Measurements from ENCODE around the gene PHAF1.

Gene PHAF1

DNA sequence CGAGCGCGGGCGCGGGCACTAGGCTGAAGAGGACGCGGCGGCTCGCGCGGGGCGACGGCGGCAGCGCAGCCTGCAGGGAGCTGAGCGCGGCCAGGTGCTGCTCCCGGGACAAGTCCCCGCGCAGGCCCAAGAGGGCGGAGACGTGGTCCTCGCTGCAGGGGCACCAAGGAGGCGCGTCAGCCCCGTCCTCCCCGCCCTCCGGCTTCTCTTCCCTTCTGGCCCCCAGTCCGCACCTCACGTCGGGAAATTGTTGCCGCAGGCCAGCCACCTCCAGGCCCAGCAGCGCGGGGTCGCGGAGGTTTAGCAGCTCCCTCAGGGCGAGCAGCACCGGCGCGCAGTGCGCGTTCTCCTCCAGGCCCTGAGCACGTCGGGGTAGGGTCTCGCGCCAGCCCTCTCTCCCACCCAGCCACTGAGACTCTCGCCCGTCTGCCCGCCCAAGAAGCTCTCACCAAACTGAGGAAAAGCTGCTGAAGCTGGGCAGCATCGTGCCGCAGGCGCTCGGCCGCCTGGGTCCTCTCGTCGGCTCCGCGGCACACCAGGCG is 74.8 kb downstream of the PHAF1 start:
- DNase-seq: no peak

DNA sequence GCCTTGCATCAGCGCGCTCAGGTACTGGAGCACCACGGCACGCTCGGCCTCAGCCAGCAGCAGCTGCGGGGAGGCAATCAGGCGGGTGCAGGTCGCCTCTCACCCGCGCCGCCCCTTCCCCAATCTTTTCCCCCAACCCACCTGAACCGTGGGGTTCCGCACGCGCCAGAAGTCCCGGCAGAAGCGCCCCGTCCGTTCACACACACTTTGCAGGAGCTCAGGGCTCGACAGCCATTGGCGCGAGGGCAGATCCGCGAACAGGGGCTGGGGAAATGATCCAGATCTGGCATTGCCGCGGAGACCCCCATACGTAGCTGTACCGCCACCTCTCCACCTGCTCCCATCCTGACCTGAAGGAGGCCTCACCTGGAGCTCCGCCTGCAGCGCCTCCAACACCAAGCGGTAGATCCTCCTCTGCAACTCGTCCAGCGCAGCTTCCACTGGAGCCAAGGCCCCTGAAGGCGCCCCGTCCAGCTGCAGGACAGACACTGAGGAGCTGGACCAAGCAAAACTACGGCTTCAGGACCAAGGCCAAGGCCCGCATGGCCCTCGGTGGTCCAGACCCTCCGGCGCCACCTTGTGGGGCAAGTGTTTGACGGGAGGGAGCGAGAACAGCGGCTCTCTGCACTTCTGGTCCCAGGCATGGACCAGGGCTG is 75.4 kb downstream of the PHAF1 start:
- DNase-seq: peak; percentile 66

DNA sequence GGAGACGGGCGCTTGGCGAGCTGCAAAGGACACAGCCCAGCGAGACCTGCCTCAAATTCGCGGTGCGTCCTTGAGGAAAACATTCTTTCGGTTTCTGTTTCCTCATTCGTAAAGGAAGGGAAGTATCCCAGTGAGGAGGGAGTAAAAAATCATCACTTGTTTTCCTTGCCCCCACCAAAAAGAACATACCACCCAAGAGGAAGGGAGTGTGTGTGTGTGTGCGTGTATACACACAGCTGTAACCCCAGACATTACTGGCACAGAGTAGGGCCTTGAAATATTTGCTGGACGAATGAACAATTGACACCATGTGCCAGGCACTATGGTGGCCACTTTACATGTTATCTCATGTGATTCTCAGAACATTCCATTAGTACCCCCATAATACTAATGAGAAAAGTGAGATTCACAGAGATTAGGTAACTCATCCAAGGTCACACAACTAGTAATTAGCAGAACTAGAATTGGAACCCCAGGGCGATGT is 76.0 kb downstream of the PHAF1 start:
- no peak for DNase-seq

DNA sequence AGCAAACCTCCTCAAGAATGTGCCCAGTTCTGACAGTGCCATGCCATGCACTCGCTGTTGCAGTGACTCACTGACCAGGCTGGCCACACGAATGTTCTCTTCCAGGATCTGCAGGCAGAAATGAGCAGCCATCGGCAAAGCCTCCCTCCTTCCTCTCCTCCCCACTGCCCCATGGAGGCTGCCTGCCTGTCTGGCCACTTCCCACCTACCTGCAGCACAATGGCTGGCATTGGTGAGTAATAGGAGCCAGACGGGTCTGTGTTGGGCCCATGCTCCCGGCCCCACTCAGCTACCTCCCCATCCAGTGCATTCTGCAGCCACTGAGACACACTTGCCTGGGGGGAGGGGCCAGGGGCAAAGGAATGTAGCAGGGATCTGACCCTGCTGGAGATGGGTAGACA is 76.8 kb downstream of the PHAF1 start:
- no peak for DNase-seq

DNA sequence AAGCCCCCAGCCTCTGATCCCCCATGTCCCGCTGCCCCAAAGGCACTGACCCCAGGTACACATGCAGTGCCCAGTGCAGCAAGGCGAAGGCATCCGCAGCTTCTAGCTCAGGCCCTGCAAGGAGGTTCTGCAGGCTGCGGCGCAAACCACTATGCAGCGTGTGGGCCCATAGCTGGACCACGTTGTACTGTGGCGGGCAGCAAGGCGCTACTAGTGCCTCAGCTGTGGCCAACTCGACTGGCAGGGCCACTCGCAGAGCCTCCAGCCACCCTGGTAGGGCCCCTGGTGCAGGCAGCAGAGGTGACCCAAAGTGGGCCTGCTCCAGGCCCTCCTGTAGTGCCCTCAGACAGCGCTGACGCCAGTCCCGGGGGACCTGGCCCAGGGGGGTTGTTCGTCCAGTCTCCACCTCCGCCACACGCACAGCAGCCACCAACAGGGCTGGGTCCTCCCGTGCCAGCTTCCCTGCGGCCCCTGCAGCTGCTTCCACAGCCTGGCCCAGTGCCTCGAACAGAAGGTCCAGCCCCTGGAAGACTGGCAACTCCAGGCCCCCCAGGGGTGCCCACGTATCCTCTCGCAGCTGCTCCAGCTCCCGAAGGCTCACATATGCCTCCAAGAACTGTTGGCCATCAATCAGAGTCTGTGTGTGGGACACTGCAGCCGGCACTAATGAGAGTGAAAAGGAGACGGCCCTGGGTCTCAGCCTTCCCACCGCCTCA is 77.6 kb downstream of the PHAF1 start:
- DNase-seq: no peak

DNA sequence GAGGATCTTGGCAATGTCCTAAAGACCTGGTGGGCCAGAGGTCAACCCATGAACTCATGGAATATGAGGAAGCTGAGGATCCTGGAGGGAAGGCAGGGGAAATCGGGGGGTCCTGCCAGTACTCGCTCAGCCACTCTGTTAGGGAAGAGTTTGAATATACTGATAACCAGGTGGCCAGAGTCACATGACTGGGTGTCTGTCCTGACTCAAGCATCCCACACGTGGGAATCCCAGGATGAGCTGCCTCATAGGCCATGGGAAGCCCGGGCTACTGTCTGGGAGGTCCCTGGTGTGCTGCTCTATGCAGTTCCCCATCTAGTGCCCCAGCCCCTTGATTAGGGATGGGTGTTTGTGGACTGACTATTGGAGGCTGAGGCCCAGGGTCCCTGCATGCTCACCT is 78.6 kb downstream of the PHAF1 start:
- DNase-seq: no peak

DNA sequence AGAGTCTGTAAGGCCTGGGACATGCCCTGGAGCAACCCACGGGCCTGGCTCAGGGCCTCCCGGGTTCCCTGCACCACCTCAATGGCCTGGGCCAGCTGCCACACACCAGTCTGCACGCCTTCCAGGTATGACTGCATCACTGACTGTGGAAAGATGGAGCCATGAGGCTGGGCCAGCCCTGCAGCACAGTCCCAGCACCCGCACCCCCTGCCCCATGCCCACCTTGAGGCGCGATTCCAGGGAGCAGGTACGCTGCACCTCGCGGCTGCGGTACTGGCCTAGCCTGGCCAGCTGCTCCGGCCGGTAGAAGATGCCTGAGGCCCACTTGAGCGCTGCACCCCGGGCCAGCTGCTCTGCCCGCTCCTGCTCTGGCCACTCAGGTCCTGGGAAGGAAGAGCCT is 79.1 kb downstream of the PHAF1 start:
- DNase-seq: no peak

DNA sequence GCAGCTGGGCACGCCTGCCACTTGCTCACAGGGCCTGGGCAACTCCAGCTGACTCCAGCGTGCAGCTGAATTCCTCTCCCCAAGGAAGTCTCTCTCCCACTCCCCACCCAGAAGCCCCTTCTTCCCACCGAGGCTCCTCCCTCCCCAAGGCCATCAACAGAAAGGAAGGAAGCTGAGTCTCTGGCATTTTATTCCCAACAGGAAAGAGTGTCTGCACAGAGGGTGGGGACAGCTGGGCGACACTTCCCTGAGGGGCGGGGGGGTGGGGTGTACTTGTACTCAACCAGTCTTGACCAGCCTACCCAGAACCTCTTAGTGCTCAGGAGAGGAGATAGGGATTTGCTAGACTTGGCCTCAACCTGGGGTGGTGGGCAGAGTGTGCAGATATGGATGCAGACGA is 80.3 kb downstream of the PHAF1 start, which contains the start of gene EXOC3L1:
Gene EXOC3L1 (minus strand): TSS at position 96 of the 400 bp plus-strand sequence. CDS start 460 bp downstream, outside the sequence.
- DNase-seq: no peak

DNA sequence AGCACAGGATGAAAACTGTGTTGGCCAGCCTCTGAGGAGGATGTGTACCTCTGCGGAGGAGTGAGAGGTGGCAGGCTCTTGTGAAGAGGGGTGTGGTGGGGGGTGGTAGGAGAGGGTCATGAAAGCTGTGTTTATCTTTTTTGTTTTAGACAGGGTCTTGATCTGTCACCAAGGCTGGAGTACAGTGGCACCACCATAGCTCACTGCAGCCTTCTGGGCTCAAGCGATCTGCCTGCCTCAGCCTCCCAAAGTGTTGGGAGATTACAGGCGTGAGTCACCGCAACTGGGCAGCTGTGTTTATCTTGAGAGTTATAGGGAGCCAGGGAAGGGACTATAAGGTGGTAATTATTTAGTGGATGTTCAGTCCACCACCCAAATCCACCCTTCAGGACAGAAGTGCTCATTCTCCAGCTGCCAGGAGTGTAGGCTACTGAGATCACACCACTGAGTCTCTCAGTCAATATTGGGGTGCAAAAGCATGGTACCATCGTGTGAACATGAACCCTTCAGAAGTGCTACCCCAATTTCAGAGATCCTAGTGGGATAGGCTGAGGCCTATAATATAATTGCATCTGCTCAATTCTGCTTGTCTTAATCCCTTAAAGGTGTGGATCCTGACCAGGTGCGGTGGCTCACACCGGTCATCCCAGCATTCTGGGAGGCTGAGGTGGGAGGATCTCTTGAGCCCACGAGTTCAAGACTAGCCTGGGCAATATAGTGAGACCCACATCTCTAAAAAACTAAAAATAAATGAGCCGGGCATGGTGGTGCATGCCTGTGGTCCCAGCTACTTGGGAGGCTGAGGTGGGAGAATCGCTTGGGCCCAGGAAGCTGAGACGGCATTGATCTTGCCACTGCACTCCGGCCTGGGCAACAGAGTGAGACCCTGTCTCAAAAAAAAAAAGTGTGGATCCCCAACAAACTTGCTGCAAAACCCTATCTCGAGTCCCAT is 81.0 kb downstream of the PHAF1 start:
- DNase-seq: no peak

DNA sequence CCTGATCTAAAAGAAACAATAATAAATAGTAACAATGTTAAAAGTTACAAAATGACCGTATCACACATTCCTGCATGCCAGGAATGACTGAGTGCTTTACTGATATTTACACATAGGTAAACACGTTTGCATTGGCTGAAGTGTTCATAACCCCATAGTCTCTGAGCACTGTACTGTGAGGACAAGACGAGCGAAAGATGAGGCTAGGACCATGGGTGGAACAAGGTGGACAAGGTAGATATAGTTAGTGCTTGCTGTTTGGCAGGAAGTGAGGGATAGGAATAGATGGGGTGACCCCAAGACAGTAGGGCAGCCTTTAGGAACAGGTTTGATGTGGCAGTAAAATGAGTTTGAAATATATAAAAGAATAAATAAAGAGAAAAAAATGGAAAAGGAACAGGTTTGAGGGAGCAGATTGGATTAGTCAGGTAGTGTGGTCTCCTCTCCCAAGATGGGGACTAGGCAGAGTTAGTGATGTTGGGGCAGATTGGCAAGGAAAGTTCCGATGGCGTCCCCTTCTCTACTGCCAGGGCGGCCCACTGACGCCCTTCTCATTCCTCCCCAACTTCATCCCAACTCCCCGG is 81.8 kb downstream of the PHAF1 start:
- DNase-seq: no peak

DNA sequence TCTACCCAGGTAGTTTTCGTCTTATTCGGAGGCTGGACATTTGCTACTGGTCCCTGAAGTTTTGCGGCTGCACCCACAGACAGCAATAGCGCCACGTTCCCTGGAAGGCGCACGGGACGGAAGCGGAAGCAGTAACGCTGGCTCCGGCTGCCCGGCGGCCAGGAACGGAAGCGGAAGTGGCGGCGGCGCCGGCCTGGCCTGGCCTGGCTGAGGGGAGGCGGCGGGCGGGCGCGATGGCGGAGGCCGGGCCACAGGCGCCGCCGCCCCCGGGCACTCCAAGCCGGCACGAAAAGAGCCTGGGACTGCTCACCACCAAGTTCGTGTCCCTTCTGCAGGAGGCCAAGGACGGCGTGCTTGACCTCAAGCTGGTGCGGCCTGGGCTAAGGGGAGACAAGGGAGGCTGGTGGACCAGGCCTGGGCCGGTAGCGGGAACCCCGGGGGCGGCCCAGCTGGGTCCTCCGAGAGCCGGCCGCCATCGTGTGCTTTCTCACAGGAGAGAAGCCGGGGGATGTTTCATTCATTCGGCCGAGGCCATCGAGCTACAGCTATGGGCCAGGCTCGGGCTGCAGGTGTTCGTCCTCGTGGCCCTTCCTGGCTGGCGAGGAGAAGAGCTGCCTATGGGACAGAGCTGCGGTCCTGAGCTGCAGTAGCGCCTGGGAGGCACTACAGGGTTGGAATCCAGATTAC is 82.4 kb downstream of the PHAF1 start, which contains the start of gene E2F4:
Gene E2F4 (plus strand): TSS at position 161 of the 687 bp plus-strand sequence. CDS start 73 bp downstream, at position 234.
- DNase-seq: peak; percentile 72

DNA sequence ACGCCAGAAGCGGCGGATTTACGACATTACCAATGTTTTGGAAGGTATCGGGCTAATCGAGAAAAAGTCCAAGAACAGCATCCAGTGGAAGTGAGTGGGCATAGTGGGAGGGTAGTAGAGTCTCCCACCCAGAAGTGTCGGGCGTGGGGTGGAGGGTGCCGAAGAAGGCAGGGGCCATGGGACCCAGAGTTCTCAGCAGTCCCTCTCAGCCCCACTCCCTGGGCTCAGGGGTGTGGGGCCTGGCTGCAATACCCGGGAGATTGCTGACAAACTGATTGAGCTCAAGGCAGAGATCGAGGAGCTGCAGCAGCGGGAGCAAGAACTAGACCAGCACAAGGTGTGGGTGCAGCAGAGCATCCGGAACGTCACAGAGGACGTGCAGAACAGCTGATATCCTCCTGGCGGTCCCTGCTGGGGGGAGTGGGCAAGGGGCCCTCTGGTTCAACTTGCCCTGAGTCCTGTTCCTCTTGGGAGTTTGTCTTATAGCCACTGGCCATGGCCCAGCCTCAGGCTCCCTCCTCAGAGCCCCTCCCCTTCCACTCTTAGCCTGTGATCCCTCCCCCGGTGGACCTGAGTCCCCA is 83.1 kb downstream of the PHAF1 start:
- no peak for DNase-seq

DNA sequence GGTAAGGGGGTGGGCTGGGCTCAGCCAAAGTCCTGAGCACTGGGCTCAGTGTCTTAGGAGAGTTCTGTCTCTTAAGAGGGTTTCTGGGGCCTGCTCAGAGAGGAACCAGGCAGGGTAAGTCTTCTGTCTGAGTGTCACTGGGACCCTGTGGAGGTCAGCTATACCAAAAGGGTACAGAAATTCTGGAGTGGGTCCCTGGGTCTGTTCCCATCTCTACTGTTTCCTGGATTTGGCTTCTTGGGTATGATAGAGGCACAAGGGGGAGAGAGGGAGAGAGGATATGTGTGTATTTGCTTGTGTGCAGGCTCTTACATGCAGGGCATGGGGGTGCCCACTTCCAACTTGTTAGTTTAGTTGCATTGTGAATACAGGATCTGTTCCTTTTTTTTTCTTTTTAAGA is 83.8 kb downstream of the PHAF1 start:
- no peak for DNase-seq

DNA sequence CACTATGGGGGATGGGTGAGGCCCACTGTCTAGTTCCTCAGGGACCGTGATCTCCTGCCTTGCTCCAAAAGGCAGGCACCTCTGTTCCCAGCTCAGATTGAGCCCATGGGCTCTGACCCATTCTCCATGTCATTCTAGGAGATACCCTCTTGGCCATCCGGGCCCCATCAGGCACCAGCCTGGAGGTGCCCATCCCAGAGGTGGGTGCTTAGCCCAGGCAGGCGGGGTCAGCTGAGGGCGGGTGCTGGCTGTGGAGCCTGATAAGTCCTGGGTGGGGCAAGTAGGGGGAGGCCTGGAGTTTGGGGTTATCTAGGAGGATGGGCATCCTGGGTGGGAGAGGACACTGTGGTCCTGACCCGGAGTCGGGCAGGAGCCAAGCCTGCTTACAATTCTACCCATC is 84.5 kb downstream of the PHAF1 start:
- DNase-seq: no peak

DNA sequence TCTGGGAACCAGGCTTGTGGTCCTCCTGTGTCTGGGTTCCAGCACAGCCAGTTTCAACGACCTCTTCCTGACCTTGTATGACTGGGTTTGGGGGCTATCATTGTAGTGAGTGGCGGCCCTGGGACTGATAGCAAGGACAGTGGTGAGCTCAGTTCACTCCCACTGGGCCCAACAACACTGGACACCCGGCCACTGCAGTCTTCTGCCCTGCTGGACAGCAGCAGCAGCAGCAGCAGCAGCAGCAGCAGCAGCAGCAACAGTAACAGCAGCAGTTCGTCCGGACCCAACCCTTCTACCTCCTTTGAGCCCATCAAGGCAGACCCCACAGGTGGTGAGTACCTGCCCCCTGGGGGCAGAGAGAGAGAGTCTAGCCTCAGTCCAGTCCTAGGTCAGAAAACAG is 85.9 kb downstream of the PHAF1 start:
- no peak for DNase-seq

DNA sequence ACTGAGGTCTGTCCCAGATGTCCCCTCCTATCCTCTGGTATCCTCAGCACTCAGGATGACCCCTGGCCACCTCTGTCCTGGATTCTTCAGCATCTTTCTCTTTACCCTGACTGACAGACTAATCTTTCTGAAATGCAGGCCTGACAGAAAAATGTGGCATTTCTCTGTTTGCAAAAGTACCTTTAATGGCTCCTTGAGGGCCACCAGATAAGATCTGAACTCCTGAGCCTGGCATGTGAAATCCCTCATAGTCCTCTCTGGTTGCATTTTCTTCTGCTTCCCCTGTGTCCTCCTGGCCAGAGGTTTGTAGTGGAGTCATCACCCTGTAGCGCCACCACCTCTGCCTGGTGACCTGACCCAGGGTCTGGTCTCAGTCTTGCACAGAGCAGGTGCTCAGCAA is 87.1 kb downstream of the PHAF1 start:
- DNase-seq: no peak

DNA sequence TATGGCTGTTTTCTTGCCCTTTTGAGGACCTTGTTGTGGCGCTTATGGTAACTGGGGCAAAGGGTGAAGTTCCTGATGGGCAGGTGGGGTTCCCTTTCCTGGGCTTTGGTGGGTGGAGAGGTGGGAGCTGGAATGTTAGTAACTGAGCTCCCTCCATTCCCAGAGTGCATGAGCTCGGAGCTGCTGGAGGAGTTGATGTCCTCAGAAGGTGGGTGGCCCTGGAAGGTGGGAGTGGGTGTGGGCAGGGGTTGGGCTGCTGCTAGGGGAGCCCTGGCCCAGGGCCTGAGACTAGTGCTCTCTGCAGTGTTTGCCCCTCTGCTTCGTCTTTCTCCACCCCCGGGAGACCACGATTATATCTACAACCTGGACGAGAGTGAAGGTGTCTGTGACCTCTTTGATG is 88.0 kb downstream of the PHAF1 start:
- no peak for DNase-seq
